ENCODE data around the gene ZC3H18.

The ZC3H18 gene

DNA sequence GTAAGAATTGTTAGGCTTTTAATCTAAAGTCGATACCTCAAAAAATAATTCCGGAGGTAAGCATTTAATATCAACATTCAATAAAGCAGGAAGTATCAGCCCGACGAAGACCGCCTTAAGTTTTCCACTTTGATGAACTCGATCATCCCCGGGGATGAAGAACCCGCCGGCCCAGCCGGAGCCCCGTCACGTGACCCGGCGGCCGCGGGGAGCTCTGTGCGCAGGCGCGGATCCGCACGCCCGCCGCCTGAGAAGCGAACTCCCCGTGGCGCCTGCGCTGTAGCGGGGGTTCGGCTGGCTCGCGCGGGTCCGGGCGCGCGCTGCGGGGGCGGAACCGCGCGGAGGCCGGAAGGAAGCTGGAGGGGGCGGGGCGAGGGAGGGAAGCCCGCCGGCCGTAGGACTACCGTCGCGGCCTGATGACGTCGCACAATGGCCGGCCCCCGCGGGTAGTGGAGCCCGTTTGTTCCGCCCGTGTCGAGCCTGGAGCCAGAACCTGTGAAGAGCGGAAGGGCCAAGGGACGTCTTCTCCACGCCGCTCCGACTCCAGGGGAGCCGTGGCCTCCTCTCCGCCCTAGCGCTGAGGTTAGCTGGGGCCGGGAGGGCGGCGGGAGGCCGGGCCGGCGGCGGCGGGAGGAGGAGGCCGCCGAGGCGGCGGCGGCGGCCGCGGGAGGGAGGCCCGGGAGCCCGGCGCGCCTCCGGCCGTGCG is at the start of gene ZC3H18:
Gene ZC3H18, plus strand, starts transcription at position 419 of the 706 bp plus-strand sequence. CDS start 6,721 bp downstream, outside the sequence.
- peak; percentile 81 for DNase-seq

GRCh38 chr16:88521674-88522073 is 48.5 kb upstream of the ZC3H18 start:
- DNase-seq: no peak

GRCh38 chr16:88522276-88522949 is 47.8 kb upstream of the ZC3H18 start:
- DNase-seq: no peak

GRCh38 chr16:88523309-88524161 is 46.7 kb upstream of the ZC3H18 start:
- DNase-seq: no peak

DNA sequence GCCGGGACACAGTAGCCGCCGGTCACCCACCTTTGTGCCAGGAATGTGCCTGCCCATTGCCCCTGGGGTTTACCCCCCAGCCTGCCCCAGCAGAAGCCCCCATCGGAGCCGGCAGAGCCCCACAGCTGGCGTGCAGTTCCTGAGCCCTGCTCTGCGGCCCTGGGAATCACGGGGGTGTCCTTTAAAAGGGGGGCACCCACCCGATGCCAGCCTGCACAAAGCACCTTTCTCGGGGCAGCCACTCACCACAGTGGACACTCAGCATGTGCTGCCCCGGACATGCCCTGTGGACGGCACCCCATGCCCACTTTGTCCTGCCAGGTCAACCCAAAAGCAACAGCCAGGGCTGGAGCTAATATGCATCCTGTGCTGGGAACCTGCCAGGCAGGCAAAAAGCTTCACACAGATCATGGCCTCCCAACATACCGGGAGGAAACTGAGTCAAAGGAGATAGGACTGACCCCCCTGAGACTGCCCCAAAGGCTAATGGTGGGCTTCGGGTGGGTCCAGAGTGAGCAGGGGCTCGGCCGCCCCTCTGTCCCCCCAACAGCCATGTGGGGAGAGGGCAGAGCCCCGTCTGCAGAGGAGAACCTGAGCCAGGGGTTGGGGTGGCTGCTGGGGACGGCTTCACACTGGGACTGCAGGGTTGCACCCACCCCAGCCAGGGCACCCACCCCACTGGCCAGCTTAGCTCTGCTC is 45.8 kb upstream of the ZC3H18 start:
- DNase-seq: no peak

GRCh38 chr16:88524973-88525662 is 45.1 kb upstream of the ZC3H18 start:
- no peak for DNase-seq

GRCh38 chr16:88525663-88525990 is 44.6 kb upstream of the ZC3H18 start:
- no peak for DNase-seq

DNA sequence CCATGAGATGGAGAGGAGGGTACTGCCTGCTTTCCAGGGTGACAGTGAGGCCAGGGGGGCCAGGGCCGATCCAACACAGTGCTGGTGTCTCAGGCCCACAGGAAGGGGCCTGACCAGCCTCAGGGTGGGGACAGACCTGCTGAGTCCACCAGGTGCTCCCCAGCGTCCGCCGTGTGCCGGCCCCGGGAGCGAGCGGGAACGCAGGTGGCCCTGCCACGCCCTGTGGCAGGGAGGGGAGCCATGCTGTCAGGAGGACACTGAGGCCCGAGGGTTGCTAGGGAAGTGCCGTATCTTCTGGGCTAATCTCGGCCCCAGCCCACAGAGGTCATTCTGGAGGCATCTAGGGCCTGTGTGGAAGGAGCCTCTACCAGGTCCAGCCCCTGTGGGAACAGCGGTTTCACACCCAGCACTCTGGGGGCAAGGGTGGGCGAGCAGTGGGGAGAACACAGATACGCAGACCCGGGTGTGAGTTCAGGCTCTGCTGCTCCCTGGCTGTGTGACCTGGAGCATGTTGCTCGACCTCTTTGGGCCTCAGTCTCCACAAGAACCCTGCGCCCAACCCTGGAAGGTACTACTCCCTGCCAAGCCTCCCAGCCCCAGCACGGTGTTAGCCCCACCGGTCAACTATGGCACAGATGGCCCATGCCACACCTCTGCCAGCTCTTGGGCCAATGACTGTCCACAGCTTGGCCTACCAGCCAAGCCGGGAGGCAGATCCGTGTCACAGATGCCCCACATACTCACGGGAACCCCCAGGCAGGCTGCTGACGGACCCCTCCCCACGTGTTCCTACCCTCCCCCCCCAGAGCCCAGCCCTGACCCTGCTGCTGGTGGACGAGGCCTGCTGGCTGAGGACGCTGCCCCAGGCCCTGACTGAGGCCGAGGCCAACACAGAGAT is 43.9 kb upstream of the ZC3H18 start:
- no peak for DNase-seq

DNA sequence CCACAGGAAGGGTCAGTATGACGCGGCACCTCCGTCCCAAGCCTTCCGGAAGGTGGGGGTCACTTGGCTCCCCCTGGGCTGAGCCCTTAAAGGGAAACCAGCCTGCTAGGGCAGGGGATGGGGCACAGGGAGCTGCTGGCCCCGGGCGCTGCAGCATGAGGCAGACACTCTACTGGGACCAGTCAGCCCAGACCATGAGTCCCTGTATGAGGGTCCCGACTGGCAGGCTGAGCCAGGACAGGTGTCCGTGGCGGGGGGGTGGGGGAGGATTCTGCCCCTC is 43.4 kb upstream of the ZC3H18 start:
- DNase-seq: no peak

DNA sequence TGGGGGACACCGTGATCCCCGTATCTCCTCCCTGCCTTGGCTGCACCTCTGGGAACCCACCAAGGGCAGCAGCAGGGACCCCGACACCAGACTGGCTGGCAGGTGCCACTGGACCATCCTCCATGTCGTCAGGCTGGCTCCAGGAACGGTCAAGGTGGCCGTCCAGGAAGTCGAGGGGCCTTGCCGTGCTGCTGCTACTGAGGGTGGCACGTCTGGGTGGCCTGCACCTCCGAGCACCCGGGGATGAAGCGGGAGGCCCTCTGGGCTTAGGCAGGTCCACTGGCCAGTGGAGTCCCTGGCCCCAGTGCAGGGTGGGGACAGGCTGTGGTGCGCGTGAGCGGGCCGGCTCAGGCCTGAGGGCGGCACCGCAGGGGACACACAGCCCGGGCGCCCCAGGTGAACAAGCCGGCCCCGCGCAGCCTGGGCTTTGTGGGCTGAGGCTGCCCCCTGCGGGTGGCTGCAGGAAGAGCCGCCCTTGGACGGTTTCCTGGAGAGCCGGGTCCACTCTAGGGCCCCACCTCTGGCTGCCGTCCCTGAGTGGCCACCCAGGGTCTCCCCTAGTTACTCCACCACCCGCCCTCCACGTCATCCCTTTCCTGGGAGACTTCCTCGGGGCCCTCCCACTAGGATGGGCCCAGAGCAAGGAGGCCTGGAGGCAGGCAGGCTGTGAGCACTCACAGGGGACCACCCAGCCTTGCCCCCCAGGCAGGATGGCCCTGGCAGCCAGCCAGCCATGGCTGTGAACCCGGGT is 42.8 kb upstream of the ZC3H18 start:
- DNase-seq: no peak

- DNase-seq: no peak
Measured at GRCh38 chr16:88527937-88528743, 42.1 kb upstream of the ZC3H18 start.

- DNase-seq: no peak
Measured at GRCh38 chr16:88528902-88529318, 41.3 kb upstream of the ZC3H18 start.

DNA sequence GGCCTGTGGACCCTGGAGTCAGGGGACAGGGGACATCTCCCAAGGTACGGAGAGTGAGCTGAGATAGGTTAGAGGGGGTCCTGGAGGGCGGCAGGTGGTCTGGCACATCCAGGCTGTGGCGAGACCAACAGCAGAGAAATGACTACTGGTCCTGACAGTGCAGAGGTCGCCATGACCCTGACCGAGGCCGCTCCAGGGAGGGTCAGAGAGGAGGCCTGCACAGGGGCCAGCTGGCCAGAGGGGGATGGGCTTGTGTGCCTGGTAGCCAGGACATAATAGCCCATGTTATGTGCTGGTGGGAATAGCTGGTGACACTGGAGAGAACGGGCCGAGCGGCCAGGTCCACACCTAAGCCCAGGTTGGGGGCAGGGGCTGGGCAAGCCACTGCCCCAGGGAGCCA is 40.6 kb upstream of the ZC3H18 start:
- no peak for DNase-seq

DNA sequence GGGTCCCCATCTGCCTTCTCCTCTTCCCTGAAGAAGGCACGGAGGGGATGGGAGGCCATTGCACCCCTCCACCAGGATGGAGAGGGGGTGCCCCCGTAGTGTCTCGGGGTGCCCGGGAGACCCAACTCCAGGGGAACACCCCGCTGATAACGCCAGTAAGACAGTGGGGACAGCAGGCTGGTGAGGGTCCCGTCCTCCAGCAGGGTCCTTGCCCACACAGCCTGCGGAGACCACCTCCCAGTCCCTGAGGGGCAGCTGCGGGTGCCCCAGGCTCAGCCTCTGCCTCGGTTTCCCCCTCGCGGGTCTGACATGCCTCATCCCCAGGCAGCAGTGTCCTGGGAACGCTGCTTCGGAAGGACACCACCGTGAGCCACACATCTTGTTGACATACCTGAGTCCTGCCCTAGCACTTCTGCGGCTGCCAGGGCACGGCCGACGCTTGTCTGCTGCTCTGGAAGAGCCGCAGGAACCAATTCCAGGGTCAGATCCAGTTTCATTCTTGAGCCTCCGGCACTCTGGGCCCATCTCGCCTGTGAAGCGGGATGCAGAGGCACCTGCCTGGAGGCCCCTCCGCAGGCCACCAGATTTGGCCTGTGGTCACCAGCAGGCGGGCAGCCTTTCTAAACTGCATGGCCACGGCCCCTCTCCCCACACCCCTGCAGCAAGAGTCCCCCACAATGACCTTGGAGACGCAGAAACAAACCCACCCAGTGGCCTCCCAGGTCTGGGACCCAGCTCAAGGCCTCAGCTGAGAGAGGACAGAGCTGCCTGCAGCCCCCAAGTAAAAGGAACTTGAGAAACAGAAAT is 39.9 kb upstream of the ZC3H18 start:
- DNase-seq: no peak

DNA sequence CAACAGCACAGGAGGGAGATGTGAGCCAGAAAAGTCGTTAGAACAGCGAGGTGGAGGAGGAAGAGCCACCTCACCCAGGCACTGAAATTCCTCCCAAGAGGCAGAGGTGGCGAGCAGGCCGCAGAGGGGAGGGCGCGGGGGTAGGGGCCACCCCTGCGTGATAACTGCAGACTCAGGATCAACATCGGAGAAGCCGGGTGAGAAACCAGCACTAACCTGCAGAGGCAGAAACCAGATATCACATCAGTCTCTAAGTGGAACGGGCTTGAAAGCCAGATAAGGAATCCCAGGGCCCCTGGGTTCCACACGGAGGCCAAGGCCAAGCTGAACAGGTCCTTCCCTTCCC is 39.4 kb upstream of the ZC3H18 start:
- no peak for DNase-seq

GRCh38 chr16:88531346-88531745 is 38.9 kb upstream of the ZC3H18 start:
- DNase-seq: no peak

- no peak for DNase-seq
Measured at GRCh38 chr16:88531931-88532433, 38.2 kb upstream of the ZC3H18 start.

GRCh38 chr16:88532434-88533241 is 37.6 kb upstream of the ZC3H18 start:
- DNase-seq: no peak
